Neural progenitor cell (in vitro differentiated cells): ENCODE results near the gene FLT3LG.

ENCODE experiments used
- EZH2 ChIP-seq: fragments of 200-600 bp; sonication (generic); IDR thresholded peaks from 2 replicates; pipeline ENCODE4 v1.6.1; 2017; ENCODE audit warnings: antibody characterized with exemption, mild to moderate bottlenecking, moderate library complexity
- EZH2phosphoT487 ChIP-seq: fragments of 200-600 bp; sonication (generic); IDR thresholded peaks from 2 replicates; pipeline ENCODE4 v1.6.1; 2017; ENCODE audit warnings: antibody characterized with exemption
- TF ChIP-seq, protein P1 (sequence below): fragments of 200-600 bp; sonication (generic); IDR thresholded peaks from 2 replicates; pipeline ENCODE4 v1.5.1; 2017; ENCODE audit warnings: antibody characterized with exemption, mild to moderate bottlenecking

DNA sequence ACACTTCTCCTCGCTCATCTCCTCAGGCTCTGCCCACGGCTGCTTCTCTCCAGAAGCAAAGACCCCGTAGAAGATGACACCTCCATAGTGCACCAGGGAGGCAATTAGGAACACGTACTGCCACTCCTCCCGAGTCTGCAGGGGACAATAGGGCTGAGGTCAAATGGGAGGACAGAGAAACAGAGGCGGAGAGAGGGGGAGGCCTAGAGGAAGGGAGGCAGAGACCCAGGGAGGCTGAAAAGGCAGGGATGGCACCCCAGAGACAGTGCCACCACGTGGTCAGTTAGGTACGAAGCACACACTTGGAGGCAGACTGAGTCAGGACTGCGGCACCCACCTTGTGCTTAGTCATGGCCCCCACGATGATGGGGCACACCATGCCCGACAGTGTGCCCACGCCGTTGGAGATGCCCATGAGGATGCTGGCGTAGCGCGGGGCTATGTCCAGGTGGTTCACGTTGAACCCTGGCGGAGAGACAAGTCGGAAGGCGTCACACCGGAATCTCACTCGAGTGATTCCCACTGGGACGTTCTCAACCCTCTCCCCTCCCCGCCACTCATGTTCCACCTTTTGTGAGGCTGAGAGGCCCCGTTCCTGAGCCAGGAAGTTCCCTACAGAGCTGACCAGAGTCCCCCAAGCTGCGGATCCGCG, 43.2 kb upstream of the FLT3LG start:
- TF ChIP-seq EZH2: no peak
- TF ChIP-seq, protein P1, sequence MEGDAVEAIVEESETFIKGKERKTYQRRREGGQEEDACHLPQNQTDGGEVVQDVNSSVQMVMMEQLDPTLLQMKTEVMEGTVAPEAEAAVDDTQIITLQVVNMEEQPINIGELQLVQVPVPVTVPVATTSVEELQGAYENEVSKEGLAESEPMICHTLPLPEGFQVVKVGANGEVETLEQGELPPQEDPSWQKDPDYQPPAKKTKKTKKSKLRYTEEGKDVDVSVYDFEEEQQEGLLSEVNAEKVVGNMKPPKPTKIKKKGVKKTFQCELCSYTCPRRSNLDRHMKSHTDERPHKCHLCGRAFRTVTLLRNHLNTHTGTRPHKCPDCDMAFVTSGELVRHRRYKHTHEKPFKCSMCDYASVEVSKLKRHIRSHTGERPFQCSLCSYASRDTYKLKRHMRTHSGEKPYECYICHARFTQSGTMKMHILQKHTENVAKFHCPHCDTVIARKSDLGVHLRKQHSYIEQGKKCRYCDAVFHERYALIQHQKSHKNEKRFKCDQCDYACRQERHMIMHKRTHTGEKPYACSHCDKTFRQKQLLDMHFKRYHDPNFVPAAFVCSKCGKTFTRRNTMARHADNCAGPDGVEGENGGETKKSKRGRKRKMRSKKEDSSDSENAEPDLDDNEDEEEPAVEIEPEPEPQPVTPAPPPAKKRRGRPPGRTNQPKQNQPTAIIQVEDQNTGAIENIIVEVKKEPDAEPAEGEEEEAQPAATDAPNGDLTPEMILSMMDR: peak; percentile 46
- TF ChIP-seq EZH2phosphoT487: no peak
